Measurements from ENCODE around the gene TMSB15A.
A peak's percentile ranks its signal among the peaks of the same experiment; 100 is the strongest.
"Not testable (repeated sequence)": the region's sequence is repeated elsewhere in the genome, so short reads cannot be mapped to it uniquely, and the experiment has no call there.

TMSB15A gene

DNA sequence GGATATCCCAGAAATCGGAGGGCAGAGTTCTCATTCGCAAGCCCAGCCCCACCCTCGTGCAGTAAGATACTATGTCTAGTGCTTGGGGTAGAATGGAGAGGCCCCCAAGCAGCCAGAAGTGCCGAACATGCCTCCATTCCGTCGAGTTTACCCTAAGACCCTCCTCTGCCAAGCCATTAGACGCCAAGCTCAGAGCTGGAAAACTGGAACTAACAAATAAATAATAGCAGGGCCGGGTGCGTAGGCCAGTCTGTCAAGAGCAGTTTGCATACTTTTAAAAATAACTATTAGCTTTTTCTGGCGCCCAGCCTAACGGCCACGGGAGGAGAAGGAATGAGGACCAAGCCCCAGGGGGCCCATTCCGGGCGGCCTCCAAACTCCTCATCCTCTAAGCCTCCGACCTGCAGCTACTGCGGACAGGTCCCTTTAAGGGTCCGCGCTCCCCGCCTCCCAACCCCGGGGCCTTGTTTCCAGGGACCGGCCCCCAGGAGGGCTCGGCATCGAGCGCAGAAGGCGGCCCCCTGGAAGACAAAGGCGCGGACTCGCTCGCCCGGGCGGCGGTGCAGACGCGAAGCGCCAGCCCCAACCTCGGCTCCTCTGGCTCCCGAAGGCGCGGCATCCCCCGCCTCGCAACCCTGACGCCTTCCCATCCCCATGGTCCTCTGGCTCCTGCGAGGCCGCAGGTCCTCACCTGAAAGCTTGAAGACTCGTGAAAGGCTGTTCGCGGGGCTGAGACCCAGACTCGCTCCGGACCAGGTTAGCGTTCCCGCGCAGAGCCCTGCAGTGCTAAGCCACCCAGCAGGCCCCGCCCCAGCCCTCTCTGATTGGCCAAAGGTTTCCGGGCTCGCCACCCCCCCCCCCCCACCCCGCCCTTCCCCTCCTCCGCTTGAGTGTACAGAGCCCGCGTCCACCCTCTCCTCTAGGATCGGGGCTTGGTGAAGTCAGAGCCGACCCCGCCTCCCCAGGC lies at the start of gene TMSB15A:
Gene TMSB15A (minus strand): TSS at position 765 of the 967 bp plus-strand sequence.
- peak; percentile 18 for DNase-seq

DNA sequence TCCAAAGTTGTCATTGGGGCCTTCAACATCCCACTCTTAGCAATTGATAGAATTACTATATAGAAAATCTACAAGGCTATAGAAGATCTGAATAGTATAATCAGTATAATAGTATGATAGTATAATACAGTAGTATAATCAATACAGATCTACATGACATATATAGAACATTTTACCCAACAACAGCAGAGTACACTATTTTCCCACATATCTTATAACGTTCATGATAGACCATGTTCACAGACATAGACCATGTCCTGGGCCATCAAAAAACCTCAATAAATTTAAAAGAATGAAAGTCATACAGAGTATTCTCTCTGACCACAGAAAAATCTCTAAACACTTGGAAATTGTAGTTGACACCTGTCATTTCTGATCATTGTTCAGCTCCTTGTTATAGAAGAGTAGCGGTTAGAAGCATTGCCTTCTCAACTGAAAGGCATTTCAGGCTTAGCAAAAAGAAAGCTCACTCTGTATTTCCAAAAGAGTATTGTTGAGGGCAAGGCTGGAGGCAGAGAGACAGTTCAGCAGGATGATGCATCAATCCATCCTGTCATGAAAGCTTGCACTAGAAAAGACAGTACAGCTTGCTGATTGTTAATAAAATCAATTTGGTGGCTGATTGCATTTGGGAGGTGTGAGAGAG lies 44.0 kb upstream of the TMSB15A start:
- no peak for DNase-seq

DNA sequence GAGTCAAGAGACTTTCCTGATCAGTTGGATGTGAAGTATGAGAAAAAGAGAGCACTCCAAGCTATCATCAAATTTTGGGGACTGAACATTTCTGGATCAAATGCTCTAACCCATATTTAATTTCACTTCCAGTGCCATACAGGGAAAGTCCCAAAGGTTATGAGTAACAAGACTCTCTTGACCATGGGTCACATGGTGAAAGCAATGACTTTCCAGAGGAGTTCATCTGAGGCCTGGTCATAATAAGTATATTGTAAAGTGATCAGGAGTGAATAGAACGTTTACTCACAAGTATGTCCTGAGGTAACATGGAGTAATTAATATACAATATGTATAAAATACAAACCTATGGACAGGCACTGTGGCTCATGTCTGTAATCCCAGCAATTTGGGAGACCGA lies 42.1 kb upstream of the TMSB15A start:
- DNase-seq, result no peak

DNA sequence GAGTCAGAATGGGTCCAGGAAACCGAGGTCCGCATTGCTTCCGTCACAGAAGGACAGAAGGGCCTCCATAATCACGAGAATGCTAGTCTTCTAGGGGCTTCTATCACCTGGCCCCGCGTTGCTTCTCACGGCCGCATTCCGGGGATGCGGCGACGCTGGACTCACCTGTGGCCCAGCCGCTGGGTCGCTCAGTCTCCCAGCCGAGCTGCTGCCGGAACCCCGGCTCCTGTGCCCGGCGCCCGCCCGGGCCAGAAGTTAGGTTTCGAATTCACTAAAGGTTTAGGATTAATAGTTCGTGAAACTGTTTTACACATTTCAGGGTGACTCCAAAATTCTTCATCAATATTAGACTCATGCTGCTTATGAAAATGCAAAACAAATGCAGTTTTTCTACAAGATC lies 31.7 kb upstream of the TMSB15A start:
- DNase-seq, result no peak

DNA sequence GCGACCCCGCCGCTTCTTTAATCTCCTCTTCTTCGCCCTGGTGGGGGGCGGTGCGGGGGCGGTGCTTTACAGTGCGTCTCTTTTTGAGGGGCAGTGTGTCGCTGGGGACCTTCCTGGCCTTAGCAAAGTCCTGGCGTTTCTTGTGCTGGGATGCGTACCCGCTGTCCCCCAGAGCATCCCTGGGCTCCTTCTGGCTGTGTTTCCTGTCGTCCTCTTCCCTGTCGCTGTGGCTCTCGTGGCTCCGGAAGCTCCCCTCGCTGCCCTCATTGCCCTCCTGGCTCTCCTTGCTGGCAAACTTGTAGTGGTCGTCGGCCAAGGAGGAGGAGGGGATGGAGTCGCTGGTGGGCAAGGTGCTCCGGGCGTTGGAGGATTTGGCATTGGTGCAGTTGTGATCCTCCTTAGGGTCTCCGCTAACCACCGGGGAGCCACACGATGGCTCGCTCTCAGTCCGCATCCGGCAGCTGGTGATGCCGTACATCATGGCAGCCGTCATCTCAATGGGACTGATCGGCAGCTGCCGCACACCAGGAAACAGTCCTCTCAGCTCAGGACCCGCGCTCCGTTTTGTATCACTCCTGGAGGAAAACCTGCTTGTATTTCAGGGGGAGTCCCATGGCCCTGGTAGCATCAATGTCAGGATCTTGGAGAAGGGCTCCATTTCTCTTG lies 30.4 kb upstream of the TMSB15A start:
- DNase-seq, result no peak

DNA sequence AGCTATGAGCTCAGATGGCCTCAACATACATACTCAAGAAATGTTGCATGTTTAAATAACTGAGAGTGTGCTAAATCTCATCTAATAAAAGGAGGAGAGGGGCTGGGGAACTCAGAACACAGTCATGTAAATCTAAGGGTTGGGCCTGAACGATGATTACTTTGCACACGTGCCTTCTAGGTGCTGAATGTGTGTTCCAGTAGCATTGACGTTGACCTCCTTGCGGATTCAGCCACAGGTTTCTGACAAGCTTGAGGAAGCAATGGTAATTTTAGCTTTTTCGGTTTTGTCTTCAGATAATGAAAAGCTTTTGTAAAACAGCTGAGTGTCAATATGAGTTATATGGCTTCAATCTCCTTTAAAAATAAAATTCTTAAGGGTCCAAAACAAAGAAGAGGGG lies 29.6 kb upstream of the TMSB15A start:
- DNase-seq, result not testable (repeated sequence)

DNA sequence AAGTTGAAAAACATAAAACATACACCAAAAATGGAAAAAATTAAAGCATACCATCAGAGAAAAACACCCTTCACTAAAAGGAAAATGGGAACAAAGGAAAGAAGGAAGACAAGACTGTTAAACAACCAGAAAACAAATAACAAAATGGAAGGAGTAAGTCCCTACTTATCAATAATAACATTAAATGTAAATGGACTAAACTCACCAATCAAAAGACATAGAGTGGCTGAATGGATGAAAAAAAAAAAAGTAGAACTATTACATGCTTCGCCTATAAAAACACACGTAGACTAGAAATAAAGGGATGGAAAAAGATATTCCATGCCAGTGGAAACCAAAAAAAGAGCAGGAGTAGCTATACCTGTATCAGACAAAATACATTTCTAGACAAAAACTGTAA lies 19.4 kb upstream of the TMSB15A start:
- no peak for DNase-seq

DNA sequence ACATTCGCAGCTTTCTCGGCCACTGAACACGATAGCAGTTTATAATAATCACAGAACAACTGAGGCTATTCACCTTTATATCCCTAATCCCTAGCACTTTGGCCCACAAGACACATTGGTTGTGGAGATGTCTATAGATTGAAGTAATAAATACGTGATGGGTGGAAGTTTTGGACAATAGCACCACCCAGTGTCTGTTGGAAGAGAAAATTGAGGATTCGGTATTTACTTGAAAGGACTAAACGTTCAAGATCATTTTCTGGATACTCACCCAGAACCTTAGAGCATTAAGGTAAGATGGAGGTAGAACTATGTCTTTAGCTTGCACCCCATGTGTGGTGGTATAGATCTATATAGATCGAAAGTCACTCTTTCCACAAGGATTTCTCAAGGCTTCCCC lies 787 bp upstream of the TMSB15A start:
- no peak for DNase-seq

DNA sequence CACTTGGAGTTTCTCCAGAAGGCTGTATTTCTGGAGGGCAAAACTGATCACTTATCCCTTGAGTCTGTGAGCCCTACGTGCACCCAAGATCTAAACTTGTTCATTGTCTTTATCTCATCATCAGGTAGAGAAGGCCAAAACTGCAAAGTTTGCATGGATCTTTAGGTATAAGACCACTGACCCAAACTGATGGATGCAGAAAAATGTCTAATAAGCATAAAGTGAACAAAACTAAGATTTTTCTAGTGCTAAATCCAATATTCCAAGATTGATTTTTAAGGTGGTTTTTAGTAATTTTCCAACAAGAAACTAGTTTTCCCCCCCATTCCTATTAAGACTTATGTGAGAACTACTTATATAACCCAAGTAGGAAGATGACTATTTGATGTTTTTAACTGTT lies 2.0 kb downstream of the TMSB15A start:
- DNase-seq, result no peak

DNA sequence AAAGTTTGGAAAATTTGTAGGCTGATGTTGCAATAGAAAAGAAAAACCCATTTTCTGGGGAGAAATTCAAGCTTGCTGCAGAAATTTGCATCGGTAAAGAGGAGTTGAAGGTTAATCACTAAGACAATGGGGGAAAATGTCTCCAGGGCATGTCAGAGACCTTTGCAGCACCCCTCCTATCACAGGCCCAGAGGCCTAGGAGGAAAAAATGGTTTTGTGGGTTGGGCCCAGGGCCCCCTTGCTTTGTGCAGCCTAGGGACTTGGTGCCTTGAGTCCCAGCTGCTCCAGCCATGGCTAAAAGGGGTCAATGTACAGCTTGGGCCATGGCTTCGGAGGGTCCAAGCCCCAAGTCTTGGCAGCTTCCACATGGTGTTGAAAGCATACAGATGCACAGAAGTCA lies 17.8 kb downstream of the TMSB15A start:
- no peak for DNase-seq

DNA sequence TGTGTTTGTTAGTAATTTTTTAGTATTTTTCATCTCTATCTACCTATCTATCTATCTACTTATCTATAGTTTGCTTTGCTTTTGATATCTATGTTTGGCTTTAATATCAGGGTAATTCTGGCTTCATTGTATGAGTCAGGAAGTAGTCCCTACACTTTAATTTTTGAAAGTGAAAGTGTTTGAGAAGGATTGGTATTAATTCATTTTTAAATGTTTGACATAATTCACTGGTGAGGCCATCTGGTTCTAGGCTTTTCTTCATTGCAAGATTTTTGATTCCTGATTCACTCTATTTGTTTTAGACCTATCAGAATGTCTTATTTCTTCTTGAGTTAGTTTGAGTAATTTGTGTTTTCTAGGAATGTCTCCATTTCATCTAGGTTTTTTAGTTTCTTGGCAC lies 24.8 kb downstream of the TMSB15A start:
- DNase-seq, result no peak

DNA sequence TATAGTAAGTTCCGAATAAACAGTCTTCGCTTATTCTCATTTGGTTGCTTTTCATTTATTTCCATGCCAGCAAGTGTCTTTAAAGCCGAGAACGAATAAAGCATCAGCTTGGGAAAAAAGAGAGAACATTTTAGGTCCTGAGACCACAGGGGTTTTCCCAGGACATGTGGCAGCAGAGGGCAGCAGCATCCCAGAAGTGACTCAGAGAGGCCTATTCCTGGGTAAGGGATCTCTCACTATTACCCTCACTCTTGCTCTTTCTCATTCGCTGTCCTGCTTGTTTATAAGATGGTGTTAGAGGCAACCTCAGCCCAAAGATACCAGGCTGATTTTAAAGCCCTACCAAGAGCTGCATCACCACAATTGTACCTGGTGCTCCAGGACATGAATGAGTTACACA lies 37.8 kb downstream of the TMSB15A start:
- not testable (repeated sequence) for DNase-seq

DNA sequence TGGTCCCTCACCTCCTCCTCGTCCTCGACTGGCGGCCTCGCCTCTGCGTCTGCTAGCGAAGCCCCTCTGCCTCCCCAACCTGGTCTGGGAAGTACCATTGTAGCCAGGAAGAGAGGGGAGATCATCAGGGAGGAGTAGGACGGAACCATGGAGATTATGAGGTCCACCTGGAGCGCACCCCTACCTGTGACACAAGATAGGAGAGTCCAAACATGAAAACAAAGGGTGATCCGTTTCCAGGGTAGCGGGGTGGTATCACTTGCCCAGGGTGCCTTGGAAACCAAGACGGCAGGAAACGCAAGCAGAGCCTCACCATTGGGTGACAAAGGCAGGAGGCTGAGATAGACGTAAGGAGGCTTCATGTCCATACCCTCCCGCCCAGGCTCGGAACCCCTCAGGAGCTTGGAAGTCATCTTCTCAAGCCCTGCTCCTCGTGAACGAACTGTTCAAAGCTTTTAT lies 44.7 kb downstream of the TMSB15A start, which contains the start of gene TCP11X2:
Gene TCP11X2 (minus strand): TSS at position 51 of the 459 bp plus-strand sequence.
- DNase-seq, result not testable (repeated sequence)

DNA sequence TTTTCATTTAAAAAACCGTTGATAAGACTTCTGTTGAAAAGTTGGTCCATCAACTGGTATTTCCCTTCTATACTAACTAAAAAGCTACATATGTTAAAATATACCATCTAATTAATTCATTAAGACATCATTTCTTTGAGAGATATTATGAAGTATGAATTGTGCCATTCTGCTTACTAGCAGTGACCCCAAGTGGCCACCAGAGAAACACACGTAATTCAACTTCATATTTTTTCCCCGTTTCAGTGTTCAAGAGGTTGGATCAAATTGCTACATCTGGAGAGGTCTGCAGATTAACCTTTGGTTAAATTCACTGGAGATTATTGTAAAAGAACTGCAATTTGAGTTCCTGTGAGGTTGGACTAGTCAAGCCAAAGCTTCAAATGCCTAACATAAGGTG lies 46.3 kb downstream of the TMSB15A start:
- DNase-seq, result not testable (repeated sequence)
